ENCODE measurements around the gene SESN1.

- TF ChIP-seq POLR2A (IDR thresholded peaks at IDR 0.05; ENCODE audit: low read depth) (no peak), CTCF (IDR thresholded peaks at IDR 0.05) (no peak), POLR2AphosphoS5 (IDR thresholded peaks at IDR 0.05) (no peak)
Measured at GRCh38 chr6:109015176-109015575, 79.5 kb downstream of the SESN1 start.

Data from esophagus muscularis mucosa (tissue), 3 donors.